HL-60 (cell line): ENCODE results near the gene ABHD5.
"Not testable (repeated sequence)": the region's sequence is repeated elsewhere in the genome, so short reads cannot be mapped to it uniquely, and the experiment has no call there.

Experiments used
- DNase-seq, 2 experiments: peaks; one replicate each; pipeline ENCODE4 v3.0.0-alpha.2; 2010 to 2020; ENCODE audit warnings: low read depth in 1 of 2, low spot score in 1 of 2
- H3K27ac ChIP-seq: fragments of 250-450 bp; sonication (Bioruptor Pico); replicated peaks from 2 replicates; pipeline ENCODE4 v1.5.1; 2020; ENCODE audit warnings: mild to moderate bottlenecking, moderate library complexity
- H3K27me3 ChIP-seq: fragments of 250-450 bp; sonication (Bioruptor Pico); 2 replicates; pipeline ENCODE4 v1.5.1; 2021; ENCODE audit warnings: mild to moderate bottlenecking, moderate library complexity; ENCODE audit not compliant: insufficient read depth, poor library complexity, severe bottlenecking
- H3K4me3 ChIP-seq: replicated peaks from 2 replicates; pipeline ENCODE4 v1.5.1; 2011; ENCODE audit warnings: mild to moderate bottlenecking, control low read depth, low read length; ENCODE audit not compliant: insufficient read depth
- CTCF ChIP-seq: IDR thresholded peaks from one replicate; pipeline ENCODE4 v1.5.1; 2011; ENCODE audit warnings: low read length, control low read depth, inconsistent platforms; ENCODE audit not compliant: insufficient read depth
- GABPA ChIP-seq: IDR thresholded peaks from 2 replicates; pipeline ENCODE4 v1.6.1; 2012; ENCODE audit warnings: low read depth
- POLR2AphosphoS5 ChIP-seq: IDR thresholded peaks from 2 replicates; pipeline ENCODE4 v1.6.1; 2012; ENCODE audit warnings: low read depth
- REST ChIP-seq: IDR thresholded peaks from 2 replicates; pipeline ENCODE4 v1.6.1; 2012; ENCODE audit warnings: low read depth; ENCODE audit not compliant: insufficient replicate concordance
- SPI1 ChIP-seq: IDR thresholded peaks from 2 replicates; pipeline ENCODE4 v1.6.1; 2012; ENCODE audit warnings: low read depth, mild to moderate bottlenecking, borderline replicate concordance

The ABHD5 gene

GRCh38 chr3:43650345-43650744, 40.4 kb upstream of the ABHD5 start:
- Histone ChIP-seq H3K27ac (no peak overlapping the region), H3K4me3 (no peak overlapping the region), H3K27me3 (no peaks in the 10 kb centered on the region)
- DNase-seq, result no peak
- TF ChIP-seq GABPA (no peak), POLR2AphosphoS5 (no peak), SPI1 (no peak), CTCF (no peak), REST (no peak)

GRCh38 chr3:43656390-43656789, 34.3 kb upstream of the ABHD5 start:
- not testable (repeated sequence) for H3K27me3 ChIP-seq, H3K27ac ChIP-seq, DNase-seq, H3K4me3 ChIP-seq

GRCh38 chr3:43659250-43659880, 31.4 kb upstream of the ABHD5 start:
- TF ChIP-seq SPI1, result no peak
- no peak for TF ChIP-seq POLR2AphosphoS5
- no peak for TF ChIP-seq CTCF
- TF ChIP-seq REST, result no peak
- no peaks in the 10 kb centered on the region for H3K27me3 ChIP-seq
- no peak for DNase-seq
- H3K27ac ChIP-seq, result no peak overlapping the region
- no peak overlapping the region for H3K4me3 ChIP-seq

GRCh38 chr3:43661376-43661775, 29.4 kb upstream of the ABHD5 start:
- not testable (repeated sequence) for H3K27ac ChIP-seq, DNase-seq, H3K27me3 ChIP-seq, H3K4me3 ChIP-seq

GRCh38 chr3:43665011-43665410, 25.7 kb upstream of the ABHD5 start:
- not testable (repeated sequence) for H3K27ac ChIP-seq, DNase-seq, H3K27me3 ChIP-seq, H3K4me3 ChIP-seq
